ENCODE results near the gene GNAL.

GRCh38 chr18:11882636-11883035, 193.6 kb downstream of the GNAL start:
- TF ChIP-seq EZH2 (IDR thresholded peaks at IDR 0.05), result no peak
- TF ChIP-seq POLR2AphosphoS5 (IDR thresholded peaks at IDR 0.05; ENCODE audit: borderline replicate concordance, low read depth, low read length), result no peak
